ENCODE data around the gene CNTNAP2.
"Not testable (repeated sequence)": the region's sequence is repeated elsewhere in the genome, so short reads cannot be mapped to it uniquely, and the experiment has no call there.

Gene CNTNAP2

DNA sequence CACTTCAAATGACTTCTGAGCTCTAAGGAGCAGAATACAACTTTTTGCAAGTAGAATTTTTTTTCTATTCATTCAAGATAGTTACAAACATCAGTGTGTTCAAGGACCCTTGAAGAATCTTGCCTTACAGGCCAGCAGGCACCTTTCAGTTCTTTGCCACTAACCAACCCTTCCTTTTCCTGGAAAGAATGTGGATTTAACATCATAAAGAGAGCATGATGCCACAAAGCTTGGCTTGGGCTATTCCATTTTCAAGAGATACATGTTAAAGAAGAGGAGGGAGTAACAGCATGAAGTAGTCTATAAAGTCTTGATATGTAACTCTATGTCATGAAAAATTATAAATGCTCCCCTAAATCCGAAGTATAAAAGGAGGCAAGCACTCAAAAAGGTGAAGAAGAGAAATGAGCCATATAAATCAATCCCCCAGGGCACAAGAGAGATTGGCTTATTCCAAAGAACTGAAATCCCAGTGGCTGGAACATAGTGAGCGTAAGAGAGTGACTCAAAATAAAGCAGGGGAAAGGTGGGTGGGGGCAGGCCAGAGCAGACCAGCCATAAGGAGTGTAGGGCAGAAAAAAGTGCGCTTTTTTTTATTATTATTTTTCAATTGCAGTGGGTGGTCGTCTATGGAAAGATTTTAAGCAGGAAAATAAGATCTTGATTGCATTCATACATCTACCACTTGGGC is 1448.3 kb downstream of the CNTNAP2 start:
- DNase-seq (ENCODE audit: low read depth in 2 of 2), result no peak

DNA sequence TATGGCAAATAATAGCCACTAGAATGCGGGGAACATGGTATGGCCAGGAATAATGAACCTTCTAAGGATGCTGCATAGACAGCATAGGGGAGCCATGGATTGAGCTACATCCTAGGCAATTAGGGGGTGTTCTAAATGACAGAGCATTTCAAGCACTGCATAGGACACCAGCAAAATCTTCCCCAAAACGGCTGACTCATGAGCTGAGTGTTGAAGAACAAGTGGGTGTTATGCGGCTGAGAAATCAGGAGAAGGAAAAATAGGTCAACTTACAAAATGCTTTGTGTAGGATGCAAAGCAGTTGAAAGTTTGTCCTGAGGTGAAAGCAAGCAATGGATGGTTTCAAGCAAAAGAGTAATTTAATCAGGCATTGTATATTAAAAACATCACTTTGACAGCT is 1450.4 kb downstream of the CNTNAP2 start:
- no peak for DNase-seq (ENCODE audit: low read depth in 2 of 2)

DNA sequence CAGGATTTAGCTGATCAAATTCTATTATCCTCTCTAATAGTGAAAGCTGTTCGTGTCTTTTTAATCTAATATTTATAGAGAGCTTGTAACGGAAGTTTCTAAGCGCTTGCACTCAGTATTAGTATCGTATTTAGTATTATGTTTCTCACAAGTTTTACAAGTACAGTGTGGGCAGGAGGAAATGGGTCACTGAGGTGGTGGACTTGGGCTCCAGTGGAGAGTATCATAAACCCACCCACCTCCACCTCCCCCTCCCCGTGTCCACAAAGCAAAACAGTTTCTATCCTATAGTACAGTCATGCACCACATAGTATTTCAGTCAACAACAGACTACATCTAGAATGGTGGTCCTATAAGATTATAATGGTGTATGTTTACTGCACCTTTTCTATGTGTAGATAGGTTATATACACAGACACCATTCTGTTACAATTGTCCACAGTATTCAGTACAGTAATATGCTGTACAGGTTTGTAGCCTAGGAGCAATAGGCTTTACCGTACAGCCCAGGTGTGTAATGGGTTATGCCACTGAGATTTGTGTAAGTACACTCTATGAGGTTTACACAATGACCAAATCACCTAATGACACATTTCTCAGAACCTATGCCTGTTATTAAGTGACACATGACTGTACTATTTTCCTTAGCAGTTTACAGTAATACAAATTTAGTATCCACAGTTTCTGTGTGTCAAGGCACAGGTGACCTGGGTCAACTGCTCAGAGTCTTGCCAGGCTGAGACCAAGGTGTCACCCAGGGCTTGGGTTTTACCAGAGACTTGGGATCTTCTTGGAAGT is 1452.7 kb downstream of the CNTNAP2 start:
- DNase-seq (ENCODE audit: low read depth in 2 of 2), result no peak

DNA sequence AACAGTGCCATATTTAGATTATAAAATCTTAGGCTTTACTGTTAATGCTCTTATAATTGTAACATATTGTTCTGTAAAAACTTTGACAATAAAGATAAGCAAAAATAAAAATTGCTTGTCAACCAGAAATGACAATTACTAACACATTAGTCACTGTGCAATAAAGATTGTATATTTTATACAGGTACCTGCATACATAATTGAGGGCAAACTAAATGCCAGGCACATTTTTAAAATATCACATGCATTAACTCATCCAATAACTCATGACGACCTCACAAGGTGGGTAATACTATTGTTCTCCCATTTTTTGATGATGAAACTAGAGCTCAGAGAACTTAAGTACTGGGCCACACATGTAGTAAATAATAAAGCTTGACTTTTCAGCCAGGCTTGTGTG is 1453.8 kb downstream of the CNTNAP2 start:
- no peak for DNase-seq (ENCODE audit: low read depth in 2 of 2)

DNA sequence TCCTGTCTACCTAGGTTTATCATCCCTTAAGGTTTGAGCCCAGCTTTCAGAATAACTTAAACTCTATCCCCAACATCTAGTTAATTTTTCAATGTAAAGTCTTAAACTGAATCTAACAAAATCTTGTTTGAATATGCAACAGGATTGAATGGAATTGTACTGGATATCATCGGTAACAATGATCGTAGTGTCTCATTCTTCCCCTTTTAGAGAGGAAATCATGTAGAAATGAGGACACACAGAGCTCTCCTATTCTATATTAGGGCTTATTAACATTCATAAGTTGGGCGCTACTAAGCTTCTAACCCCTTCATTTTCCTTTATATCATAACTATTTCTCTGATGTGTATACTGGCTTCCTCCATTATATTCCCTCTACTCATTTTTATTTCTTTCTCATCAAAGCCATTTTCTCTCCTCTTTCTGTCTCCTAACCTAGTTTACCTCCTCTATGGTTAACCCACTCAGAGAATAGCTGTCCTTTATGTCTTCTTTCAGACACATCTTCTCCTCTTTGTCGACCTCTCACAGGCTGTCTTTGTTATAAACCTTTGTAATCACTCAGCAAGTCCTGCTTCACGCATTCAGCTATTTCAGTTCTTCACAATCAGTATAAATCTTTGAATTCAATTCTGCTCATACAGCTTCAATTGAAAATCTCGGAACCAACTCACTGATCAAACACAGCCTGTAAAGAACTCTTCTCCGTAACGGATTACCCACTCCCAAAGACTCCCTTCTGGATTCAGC is 1455.0 kb downstream of the CNTNAP2 start:
- no peak for DNase-seq (ENCODE audit: low read depth in 2 of 2)

DNA sequence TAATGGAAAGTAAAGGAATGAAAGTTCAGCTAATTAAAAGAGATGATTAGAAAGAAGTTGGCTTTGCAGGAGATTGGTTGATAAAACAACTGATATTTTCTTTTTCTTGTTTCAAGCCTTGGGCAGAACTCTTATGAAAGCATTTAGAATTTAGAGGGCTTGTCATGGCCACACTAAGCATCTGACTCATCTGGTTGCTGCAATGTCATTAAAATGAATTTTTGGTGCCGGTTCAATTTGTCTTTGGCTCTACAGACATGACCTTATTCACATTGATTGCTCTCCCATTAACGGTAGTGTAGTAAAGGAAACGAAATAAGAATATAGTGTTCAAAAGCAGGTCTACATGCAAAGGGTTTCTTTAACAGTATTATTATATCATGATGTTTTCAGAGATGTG is 1461.6 kb downstream of the CNTNAP2 start:
- DNase-seq (ENCODE audit: low read depth in 2 of 2), result no peak

DNA sequence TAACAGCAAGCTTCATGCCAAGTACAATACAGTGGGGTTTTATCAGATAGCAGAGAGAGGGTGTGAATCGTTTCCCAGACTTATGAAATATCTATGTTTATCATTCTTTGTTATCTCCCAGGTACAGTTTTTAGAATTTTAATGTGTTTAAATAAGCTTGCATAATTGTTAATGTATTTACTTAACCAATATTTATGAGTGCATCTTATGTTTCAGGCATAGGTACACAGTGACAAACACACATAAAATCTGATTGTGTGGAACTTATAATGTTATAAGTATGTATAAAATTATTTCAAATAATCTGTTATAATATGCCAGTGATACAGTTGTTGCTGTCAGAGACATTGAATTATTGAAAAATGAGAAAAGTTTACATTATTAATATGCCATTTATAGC is 1462.5 kb downstream of the CNTNAP2 start:
- DNase-seq (ENCODE audit: low read depth in 2 of 2), result no peak

DNA sequence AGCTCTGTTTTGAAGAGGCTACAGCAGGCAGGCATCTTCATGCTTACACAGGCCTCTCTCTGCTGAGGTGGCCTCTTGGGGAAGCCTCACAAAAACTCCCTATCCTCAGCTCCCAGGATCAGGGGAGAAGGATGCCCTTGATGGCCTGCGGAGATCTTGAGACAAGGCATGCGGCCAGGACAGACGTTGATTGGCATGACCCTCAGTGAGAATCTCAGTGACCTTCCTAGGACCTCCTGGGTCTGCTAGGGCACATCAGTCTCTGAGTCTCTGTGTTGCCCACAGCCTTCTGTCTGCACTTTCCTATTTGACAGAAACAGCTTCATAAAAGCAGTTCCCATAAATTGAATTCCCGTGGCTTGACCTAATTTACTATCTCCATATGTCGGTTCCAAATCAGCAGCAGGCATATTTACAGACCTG is 1468.2 kb downstream of the CNTNAP2 start:
- no peak for DNase-seq (ENCODE audit: low read depth in 2 of 2)

DNA sequence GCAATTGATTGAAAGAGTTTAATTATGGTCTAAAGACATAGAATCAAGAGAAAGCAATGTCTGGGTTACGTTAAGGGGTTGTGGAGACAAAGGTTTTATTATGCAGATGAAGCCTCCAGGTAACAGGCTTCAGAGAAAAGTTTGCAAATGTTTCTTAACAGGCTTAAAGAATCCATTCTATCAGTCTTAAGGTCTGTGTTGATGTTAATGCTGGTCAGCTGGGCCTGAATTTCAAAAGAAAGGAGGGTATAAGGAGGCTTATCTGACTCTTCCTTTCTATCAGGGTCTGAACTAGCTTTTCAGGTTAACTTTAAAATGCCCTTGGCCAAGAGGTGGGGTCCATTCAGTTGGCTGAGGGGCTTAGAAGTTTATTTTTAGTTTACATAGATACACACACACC is 1469.5 kb downstream of the CNTNAP2 start:
- no peak for DNase-seq (ENCODE audit: low read depth in 2 of 2)

DNA sequence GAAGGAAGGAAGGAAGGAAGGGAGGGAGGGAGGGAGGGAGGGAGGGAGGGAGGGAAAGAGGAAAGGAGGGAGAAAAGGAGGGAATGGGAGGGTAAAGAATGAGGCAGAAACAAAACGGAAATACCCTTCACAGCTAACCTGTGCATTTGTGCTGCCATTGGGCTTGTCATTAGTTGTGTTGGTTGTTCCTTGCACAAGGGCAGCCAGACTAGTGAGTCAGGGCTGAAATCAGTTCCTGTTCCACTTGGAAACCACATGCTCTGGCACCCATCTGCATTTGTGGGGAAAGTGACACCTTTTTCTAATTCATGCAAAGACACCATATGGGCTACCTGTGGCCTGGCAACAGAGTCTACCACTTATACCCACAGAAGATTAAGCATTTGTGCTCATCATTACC is 1469.9 kb downstream of the CNTNAP2 start:
- no peak for DNase-seq (ENCODE audit: low read depth in 2 of 2)

DNA sequence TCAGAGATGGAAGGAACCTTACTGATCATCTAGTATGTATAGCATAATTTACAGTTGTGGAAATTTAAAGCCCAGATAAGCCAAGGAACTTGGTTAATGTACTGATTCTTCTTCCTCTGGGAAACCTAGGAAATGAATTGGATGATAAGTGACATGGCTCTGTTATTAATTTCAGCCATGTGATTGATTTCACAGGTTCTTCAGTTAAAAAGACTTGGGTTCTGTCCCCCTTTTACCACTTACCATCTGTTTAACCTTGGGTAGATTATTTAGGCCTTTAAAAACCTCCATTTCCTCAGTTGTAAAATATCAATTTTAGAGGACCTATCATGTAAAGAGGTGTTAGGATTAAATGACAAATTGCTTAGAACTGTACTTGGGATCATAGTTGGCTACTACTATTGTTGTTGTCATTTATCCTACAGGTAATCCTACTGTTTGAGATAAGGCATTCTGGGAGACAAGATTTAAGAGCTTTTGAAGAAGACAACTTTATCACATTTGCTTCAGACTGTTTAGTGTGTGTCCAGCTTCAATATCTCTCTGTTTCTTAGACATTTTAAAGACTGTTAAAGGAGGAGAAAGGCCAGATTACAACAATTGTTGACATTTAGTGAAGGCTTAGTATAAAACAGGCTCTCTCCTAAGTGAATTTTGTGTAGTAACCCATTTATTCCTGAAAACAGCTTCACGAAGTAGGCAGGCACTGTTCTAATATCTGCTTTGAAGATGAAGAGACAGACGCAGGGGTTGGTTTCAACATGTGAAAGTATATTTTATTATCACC is 1476.9 kb downstream of the CNTNAP2 start:
- no peak for DNase-seq (ENCODE audit: low read depth in 2 of 2)

DNA sequence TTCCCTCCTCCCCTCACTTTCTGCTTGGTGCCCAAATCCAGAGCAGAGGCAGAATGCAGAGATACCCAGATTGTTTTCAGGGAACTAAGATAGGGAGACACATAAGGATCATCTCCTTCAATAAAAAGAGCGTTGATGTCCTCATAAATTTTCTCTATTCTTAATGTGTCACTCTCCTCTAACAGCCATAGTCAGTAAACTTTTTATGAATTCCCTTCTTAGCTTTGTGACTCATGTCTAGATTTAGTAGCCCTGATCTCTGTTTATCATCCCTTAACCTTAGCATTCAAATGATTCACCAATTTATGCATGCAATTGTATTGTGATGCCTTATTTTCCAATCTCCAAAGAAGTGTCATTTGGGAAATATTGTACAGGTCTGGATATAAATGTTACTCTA is 1478.4 kb downstream of the CNTNAP2 start:
- DNase-seq (ENCODE audit: low read depth in 2 of 2), result no peak

DNA sequence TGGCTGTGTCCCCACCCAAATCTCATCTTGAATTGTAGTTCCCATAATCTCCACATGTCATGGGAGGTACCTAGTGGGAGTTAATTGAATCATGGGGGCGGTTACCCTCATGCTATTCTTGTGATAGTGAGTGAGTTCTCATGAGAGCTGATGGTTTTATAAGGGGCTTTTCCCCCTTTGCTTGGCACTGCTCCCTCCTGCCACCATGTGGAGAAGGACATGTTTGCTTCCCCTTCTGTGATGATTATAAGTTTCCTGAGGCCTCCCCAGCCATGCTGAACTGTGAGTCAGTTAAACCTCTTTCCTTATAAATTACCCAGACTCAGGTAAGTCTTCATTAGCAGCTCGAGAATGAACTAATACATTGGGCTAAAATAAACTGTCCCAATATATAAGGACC is 1482.1 kb downstream of the CNTNAP2 start:
- not testable (repeated sequence) for DNase-seq (ENCODE audit: low read depth in 2 of 2)

DNA sequence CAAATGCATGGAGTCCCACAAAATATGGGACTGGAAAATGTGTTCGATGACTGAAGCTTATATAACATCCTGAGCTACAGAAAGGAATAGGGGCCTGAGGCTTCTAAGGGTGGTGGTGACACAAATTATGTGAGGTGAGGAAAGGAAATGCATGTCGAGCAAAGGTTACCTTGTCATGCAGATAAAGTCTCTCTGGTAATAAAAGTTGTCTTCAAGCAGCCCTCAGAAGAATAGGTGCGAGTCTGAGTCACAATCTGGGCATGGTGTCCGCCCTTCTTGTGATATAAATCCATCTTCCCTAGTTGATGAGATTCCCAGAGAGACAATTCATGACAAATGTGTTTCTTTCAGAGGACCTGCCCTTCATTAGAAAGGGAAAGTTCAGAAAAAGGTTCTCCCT is 1488.7 kb downstream of the CNTNAP2 start:
- DNase-seq (ENCODE audit: low read depth in 2 of 2), result no peak

DNA sequence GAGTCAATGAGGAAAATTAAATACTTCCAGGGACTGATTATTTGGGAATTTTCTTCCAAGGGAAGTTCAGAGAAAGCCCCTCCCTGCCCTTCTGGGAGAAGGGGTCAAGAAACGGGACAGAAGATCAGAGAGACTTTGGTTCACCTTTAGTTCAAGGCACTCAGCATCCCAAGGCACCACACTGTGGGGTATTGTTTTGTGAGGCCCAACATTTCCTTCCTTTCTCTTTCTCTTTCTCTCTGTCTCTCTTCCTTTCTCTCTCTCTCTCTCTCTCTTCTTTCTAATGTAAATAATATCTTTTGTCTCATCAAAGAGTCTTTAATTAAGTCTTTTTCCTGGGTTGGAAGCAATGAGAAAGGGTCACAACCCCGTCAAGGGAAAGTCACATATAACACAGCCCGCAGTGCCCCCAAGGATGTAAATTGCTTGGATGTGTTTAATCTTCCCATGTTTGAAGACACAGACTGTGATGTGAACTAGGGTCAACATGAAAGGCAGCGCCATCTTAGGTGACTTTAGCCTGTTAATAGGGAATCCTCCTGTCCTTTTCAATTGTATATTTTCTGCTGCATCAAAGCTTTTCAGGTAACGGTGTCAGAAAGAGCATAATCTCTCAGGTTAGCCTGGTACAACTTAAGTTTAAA is 1490.7 kb downstream of the CNTNAP2 start:
- no peak for DNase-seq (ENCODE audit: low read depth in 2 of 2)

DNA sequence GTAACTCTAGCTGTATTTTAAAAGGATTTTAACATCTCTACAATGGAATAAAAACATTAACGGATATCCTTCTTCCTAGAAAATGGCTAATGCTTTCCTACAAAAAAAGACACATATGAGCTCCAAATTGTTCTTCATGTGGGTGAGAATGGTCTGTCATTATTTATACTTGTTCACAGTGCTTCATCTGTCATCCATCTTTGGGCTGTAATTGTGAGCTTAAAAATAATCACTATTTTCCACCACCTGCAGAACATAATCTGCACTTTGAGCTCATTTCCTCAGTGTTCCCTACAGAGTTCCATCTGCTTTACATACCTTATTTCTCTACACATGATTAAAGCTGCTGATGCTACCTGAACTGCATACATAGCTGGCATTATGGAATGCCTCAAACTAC is 1494.8 kb downstream of the CNTNAP2 start:
- DNase-seq (ENCODE audit: low read depth in 2 of 2), result no peak

DNA sequence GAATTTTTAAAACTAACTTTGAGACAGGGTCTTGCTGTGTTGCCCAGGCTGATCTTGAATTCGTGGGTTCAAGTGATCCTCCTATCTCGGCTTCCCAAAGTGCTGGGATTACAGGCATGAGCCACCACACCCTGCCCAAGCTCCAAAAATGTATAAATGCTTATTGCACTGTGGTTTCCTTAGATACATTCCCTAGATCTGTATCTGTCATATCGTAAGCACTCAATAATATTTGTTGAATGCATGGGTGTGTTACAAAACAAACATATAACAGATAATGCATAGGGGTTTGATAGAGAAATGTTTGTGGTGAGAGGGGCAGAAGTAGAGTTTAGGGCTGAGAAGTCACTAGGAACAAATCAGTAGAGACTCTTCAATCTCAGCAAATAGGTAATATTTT is 1518.7 kb downstream of the CNTNAP2 start:
- DNase-seq (ENCODE audit: low read depth in 2 of 2), result no peak

DNA sequence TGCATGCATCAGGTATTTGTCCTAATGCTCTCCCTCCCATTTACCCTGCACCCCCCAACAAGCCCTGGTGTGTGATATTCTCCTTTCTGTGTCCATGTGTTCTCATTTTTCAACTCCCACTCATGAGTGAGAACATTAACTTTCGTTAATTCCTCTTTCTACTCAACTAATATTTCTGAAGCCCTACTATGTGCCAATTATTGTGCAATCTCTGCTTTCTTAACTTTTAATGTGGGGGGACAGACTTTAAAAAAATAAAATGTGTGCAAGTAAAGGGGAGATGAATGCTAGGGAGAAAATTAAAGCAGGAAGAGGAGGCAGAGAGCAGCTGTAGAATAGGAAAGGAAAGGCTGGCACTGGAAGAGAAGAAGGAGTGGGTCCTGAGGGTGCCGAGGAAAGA is 1520.0 kb downstream of the CNTNAP2 start:
- DNase-seq (ENCODE audit: low read depth in 2 of 2), result no peak

DNA sequence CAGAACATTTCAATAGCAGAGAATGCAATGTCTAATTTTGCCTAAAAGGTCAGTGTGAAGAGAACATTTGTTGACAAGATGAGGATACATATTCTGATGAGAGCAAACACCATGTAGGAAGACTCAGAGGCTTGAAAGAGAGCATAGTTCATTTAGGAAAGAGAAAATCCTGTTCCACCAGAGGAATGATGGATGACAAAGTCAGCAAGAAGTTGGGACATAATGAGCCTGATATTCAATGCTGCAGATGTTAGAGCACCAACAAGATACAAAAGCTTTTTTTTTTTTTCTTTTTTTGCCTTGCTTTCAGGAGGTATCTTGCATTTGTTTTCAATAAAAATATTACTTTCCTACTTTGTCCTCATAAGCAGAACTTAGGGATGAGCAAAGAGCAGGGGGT is 1522.0 kb downstream of the CNTNAP2 start:
- DNase-seq (ENCODE audit: low read depth in 2 of 2), result no peak

DNA sequence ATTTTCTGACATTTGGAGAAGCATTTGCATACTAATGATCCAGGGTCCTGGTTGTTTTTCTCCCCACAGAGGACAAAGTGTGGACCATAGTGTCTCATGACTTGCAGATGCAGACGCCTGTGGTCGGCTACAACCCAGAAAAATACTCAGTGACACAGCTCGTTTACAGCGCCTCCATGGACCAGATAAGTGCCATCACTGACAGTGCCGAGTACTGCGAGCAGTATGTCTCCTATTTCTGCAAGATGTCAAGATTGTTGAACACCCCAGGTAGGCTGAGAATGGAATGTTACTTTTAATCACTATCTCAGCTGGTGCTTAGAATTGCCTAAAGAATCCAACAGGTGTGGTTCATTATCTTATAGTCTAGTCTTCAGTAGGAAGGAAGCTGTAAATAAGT is 1522.4 kb downstream of the CNTNAP2 start:
- no peak for DNase-seq (ENCODE audit: low read depth in 2 of 2)

DNA sequence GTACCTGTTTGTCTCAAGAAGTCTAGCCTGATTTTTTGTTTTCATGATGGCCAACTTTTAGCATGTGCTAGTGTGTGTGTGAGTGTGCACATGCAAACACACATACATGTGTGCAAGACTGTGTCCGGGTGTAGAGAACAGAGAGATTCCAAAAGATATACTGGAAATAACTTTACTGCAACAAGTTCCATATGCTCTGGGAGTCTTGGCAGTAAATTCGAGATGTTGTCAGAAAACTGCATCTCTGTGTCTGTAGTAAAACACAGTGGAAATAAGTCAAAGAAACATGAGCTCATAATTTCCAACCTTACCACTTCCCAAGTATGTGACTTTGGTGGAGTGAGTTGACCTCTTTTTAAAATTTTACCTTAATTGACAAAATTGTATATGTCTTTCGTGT is 1523.2 kb downstream of the CNTNAP2 start:
- DNase-seq (ENCODE audit: low read depth in 2 of 2), result no peak

All from stimulated activated CD4-positive, alpha-beta T cell treated with anti-CD3 and anti-CD28 coated beads, Interleukin-1b, Interleukin-23, amount 100 ng/mL, for 1 hour (primary cell).